Measurements from ENCODE around the gene LRMDA.

LRMDA gene

DNA sequence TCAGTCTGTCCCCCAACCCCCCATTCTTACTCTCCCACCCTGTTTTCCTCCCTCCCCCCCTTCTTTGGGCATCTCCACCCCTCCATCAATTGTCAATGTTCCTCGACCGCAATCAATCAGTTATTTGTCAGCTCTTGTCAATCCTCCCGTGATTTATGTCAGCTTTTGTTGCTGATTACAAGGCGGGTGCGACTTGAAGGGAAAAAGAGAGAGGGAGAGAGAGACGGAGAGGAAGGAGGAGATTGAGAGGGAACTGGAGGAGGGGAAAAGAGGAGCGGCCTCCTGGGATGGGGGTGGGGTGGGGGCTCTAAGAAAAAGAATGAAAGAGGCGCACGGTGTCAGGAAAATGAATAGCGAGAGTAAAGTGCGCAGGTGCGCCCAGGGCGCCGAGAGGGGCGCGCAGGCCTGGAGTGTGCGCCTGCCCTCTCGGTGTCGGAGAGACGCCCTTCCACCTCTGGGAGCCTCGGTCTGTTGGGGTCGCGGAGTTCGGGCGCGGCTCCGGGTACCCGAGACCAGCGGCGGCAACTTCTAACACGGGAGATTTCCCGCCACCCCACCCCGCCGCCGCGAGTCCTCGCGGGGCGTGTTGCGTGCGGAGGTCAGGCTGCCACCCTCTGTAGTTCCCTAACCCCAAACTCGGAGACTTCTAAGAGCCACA lies 28.8 kb upstream of the LRMDA start:
- DNase-seq (ENCODE audit: low spot score), result peak; percentile 76

- DNase-seq (ENCODE audit: low spot score), result peak; percentile 82
Observed at GRCh38 chr10:75403144-75403938, 28.1 kb upstream of the LRMDA start.

GRCh38 chr10:75403939-75404814 lies 27.2 kb upstream of the LRMDA start:
- peak; percentile 77 for DNase-seq (ENCODE audit: low spot score)

DNA sequence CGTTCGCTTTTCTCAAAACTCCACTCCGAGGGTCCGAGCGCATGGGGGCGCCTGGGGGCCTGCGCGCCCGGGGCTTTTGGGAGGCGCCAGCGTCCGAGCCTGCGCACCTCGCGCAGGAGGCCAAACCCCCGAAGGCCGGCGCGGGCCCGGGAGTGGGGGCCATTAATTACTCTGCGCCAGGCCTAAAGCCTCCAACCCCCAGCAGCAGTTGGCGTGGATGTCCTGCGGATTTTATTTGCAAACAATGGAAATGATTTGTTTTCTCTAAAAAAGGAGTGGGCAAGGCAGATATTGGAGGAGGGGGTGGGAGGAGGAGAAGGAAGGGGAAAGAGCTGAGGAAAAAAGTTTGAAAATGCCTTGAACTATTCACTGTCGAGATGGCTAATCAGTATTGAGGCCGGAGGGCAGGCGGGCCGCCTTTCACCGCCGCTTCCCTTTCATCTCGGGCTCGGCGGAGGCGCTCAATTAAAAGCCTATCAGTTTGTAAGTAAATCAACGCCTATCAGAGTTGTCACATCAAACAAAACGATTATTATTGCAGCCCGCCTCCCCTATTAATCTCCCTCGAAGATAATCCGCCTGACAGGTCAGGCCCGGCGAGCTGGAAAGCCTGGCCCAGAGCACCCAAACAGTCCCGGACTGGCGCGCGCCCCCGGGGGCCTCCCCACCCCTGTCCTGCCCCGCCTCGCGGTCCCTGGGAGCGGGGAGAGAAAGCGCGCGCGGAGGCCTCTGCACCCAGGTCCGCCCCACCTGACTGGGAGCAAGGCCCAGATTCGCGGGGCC lies 26.4 kb upstream of the LRMDA start:
- peak; percentile 86 for DNase-seq (ENCODE audit: low spot score)

DNA sequence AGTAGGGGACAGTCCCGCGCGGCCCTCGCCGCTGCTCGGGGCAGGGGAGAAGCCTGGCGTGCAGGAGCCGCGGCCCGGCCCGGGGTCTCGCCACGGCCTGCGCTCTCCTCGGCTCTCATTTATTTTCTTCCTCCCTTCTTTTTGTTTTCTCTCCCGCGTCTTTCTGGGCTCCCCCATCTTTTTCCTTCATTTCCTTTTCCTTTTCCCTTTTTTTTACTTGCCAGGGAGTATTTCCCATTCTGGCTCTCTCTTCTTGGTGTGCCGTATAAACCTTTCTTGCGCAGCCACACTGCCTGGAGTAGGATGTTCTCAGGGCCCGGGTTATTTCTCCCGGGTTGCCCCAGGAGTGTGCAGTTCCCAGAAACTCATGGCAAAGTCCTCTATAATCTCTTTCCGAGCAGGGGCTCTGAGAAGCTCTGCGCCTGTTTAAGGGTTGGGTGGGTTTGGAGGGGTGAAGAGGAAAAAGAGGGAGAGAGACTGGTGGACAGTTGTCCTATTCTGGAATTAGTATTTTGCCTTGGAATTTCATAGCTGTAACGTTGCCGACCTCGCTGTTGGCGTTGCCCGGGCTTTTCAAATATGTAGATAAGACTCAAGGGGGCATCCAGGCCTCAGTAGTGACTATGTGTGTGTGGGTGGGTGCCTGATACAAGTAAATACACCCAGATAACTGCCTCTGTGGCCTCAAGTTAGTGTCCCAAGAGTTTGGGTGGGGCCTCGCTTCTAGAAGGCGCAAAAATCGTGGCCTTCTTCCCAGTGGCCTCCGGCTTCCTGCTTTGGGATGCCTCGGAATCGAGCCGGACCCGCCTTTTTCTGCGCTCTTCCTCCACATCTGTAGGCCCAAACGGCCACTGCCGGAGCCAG lies 25.6 kb upstream of the LRMDA start:
- DNase-seq (ENCODE audit: low spot score), result peak; percentile 60

DNA sequence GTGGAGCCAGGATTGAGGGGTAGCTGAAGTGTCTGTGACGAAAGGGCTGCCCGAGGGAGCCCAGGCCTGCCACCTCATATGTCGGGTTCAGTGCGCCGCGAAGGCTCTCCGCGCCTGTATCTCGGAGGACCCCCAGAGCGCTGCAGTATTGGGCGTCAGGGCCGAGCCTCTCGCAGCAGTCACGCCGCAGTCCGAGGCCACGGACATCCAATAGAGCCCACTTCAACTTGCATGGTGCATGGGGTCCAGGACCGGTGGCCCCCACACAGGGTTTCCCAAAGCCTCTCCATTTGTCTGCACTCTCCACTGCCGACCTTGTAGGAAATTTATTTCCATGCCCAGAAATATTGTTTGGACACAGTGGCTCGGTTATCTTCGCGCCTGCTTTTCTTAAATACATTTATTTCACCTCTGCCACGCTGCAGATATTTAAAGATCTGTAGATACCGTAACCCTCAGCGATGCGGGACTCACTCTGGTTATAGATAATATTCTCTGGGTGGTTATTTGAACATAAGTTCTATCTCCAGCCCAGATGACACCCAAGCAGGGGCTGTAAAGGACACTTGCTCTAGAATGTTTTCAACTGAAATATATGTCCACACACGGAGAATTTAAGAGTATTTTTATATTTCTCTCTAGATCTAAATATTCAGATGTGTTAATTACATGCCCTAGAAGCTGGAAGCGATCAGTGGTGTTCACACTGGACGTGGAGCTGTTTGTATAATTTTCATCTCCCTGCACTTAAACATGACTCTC lies 24.8 kb upstream of the LRMDA start:
- DNase-seq (ENCODE audit: low spot score), result no peak

DNA sequence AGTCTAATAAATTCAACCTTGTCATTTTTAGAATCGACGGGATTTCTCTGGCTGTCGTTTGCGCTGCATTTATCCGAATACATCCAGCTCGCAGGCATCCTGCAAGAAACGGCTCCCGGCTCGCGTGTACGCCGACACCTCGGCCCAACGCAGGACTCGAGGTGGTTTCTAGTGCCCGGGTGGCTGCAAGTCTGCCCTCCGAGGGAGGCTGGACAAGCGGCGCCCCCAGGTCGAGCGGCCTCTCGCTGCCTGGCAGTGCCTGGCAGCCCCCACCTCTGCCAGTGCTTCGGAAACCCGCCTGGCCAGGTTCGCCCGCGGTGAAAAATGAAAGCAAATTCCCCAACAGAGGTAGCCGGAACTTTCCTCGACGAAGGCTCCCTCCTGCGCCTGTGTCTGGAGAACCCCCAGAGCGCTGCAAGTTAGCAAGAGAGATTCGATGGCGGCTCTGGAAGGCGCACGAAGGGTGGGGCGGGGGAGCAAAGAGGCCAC lies 24.2 kb upstream of the LRMDA start:
- no peak for DNase-seq (ENCODE audit: low spot score)

DNA sequence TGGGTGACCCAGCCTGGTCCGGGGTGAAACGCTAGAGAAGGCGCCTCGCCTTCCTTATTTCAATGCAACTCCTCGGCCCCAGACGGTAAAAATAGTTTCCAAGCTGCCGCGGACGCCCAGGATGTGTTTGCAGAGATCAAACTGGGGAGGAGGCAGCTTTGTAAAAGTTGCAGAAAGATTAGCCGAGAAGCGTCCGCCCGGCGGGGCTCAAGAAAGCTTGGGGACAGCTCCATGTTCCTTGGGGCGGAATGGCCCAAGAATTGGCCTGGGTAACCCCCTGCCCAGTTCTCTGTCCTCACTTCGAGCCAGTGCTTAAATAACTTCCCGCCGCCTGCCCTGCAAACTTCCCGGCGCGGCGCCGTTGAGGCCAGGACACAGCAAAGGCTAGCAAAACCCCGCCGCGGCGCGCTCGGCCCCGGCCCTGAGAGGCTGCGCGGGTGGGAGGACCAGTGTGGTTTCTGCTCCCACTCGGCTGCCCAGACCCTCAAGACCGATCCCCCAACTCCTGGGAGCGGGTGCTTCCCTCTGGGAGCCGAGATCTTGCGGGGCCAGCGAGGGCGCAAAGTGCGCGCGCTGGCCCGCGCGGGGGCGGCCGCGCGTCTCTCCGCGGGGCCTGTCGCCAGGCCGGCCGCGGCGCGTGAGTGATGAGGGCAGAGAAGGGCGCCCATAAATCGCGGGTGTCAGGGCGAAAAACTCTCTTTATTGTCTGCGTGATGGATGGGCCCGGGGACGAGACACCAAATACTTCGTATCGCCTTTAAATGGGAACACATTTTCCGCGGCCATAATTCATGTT lies 23.5 kb upstream of the LRMDA start:
- peak; percentile 73 for DNase-seq (ENCODE audit: low spot score)

DNA sequence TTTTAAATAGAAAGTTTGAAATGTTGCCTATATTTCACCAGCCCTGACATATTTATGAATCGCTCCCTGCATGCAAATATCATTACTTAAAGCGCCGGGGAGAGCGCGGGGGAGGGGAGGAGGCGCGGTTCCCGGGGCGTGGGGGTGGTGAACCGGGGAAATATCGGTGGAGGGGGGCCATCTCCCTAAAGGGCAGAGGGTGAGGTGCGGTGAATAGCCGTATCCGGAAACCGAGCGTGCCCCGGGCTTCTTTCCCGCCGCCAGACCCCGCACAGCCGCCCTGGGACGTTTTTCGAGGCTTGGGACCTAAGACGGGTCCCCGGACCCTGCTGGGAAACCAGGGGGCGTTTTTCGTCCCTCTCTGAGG lies 22.9 kb upstream of the LRMDA start:
- DNase-seq (ENCODE audit: low spot score), result no peak

DNA sequence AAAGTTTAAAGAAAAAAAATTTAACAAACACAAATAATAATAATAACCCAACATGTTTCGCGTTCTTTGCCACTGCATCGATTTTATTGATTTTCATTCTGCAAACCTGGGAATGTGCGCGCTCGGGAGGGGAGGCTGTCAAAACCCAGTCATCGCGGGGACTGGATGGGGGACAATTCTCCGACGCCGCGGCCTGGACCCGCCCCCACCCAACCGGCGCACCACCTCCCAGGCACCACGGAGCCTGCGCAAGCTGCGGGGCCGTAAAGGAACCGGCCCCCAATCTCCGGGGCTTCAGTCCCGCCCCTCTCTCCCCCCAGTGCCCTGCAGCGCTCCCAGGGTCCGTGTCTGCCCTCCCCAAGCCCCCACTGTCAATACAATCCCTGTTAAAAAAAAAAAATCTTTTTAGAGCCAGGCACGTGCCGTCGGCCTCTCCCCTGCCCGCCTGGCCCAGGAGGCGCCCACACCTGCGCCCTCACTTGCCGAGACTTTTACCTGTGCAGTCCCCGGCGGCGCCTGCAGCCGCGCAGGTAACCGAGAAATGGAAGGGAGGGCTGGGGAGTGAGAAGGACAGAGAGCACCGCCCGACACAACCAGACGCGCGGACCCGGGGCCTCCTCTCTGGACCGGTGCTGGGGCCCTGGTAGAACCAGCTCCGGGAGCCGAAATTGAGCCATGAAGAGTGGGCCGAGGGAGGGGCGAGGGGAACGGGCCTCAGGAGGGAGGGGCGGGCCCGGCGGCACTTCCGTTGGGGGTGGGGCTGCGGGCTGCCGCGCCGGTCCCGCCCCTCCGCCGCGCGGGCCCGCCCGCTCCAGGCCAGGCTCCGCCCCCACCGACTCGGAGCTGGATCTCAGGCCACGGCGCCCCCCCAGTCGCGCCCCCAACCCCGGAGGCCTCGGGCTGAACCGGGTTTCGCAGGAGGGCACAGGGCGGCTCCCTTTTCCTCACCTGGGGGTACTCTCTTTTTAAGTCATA lies 22.2 kb upstream of the LRMDA start:
- peak; percentile 87 for DNase-seq (ENCODE audit: low spot score)

DNA sequence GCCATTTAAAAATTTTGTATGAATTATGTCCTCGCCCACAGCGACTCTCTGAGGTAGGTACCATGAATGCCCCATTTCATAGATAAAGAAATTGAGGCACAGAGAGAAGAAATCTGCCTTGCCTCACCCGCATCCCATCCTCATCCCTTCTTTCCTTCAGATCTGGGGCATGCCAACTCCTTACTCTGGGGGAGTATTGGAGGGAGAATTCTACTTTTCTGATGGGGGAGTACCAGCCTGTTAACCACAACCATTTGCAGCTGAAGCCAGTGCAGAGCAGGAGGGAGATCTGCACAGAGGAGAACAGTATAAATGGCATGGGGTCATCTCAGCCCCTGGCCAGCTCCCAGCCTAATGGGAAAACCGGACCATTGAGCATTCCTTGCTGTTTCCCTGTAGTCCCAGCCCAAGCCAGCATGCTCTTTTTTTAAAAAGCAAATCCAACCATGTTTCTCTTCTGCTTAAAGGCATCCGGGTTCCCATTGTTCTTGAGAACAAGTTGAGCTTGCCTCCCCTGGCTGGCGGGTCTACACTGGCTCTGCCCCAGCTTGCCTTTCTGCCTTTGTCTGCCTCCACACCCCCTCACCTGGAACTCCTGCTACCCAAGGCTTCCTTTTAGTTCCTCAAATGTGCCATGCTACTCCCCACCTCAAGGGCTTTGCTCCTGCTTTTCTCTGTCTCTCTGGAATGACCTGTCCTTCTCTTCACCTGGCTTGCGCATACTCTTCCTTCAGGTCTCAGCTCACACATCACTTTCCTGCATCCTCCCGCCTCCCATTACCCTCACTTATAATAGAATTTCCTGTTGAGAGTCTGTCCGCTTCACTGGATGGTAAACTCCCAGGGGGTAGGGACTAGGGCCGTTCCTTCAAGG lies 21.1 kb upstream of the LRMDA start:
- DNase-seq (ENCODE audit: low spot score), result no peak

DNA sequence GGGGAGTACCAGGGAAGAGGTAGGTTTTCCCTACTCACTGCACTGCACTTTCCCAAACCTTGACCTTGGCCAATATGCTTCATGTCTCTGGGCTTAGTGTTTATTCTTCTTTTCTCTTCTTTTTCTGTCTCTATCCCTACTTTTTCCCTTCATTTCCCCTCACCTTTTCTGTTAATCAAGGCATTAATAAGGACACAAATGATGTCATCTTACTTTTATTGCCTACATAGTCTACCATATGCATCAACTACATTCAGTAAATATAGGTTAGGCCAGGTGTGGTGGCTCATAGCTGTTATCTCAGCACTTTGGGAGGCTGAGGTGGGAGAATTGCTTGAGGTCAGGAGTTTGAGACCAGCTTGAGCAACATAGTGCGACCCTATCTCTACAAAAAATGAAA lies 16.9 kb upstream of the LRMDA start:
- no peak for DNase-seq (ENCODE audit: low spot score)

GRCh38 chr10:75417522-75417927 lies 13.9 kb upstream of the LRMDA start:
- DNase-seq (ENCODE audit: low spot score), result no peak

- no peak for DNase-seq (ENCODE audit: low spot score)
Observed at GRCh38 chr10:75418293-75418692, 13.1 kb upstream of the LRMDA start.

GRCh38 chr10:75418712-75419111 lies 12.7 kb upstream of the LRMDA start:
- no peak for DNase-seq (ENCODE audit: low spot score)

GRCh38 chr10:75422913-75423312 lies 8.5 kb upstream of the LRMDA start:
- no peak for DNase-seq (ENCODE audit: low spot score)

GRCh38 chr10:75424571-75424970 lies 6.9 kb upstream of the LRMDA start:
- DNase-seq (ENCODE audit: low spot score), result no peak

Data from ecto neural progenitor cell (in vitro differentiated cells).